NCI-H2171 treated with DMSO at 0.1 percent for 48 hours (cell line): ENCODE results near the gene LGR6.
"Not testable (repeated sequence)": the region's sequence is repeated elsewhere in the genome, so short reads cannot be mapped to it uniquely, and the experiment has no call there.

Experiments
- DNase-seq: peaks from one replicate; lab custom pipeline; 2025; lab: John Stamatoyannopoulos, UW

The LGR6 gene

GRCh38 chr1:202160377-202160940, 33.1 kb upstream of the LGR6 start, which contains the start of gene PTPN7:
Gene PTPN7 (minus strand): TSS chr1:202160602. CDS start chr1:202159402, 1,200 bp downstream.
- DNase-seq: no peak

GRCh38 chr1:202161151-202162046, 32.2 kb upstream of the LGR6 start:
- DNase-seq: no peak

- no peak for DNase-seq
These were observed 31.6 kb upstream of the LGR6 start for GRCh38 chr1:202162047-202162417.

- no peak for DNase-seq
These were observed 30.9 kb upstream of the LGR6 start for GRCh38 chr1:202162418-202163280.

GRCh38 chr1:202163281-202164270, 30.0 kb upstream of the LGR6 start:
- no peak for DNase-seq

GRCh38 chr1:202164271-202165037, 29.1 kb upstream of the LGR6 start:
- no peak for DNase-seq

GRCh38 chr1:202165267-202165941, 28.2 kb upstream of the LGR6 start:
- DNase-seq: no peak

- DNase-seq: no peak
These were observed 27.4 kb upstream of the LGR6 start for GRCh38 chr1:202165942-202166843.

- DNase-seq: not testable (repeated sequence)
These were observed 26.5 kb upstream of the LGR6 start for GRCh38 chr1:202167054-202167453.

- DNase-seq: peak; percentile 89
These were observed 25.7 kb upstream of the LGR6 start for GRCh38 chr1:202167708-202168415.

- no peak for DNase-seq
These were observed 24.7 kb upstream of the LGR6 start for GRCh38 chr1:202168861-202169260.

GRCh38 chr1:202170726-202171125, 22.9 kb upstream of the LGR6 start:
- peak; percentile 75 for DNase-seq

GRCh38 chr1:202171292-202172014, 22.1 kb upstream of the LGR6 start:
- no peak for DNase-seq

- DNase-seq: no peak
These were observed 21.6 kb upstream of the LGR6 start for GRCh38 chr1:202172015-202172355.

GRCh38 chr1:202173993-202174392, 19.6 kb upstream of the LGR6 start:
- no peak for DNase-seq

GRCh38 chr1:202176949-202177927, 16.4 kb upstream of the LGR6 start:
- DNase-seq: no peak
